CD4-positive, alpha-beta T cell (primary cell): ENCODE data around the gene BCAS1. TPM values are rescaled to one million over a fixed set of nuclear protein-coding genes. Genes with fewer than 3 reads are reported as not detected.

Experiments
- ATAC-seq: fragments of 200-7000 bp; cut with Tn5 transposase; one replicate; pipeline ENCODE4 v1.10.0; 2022; ENCODE audit warnings: mild to moderate bottlenecking; ENCODE audit not compliant: poor library complexity
- CTCF ChIA-PET: fragments of 350-600 bp; sonication (Branson Sonifier 250); formaldehyde crosslinking; loops from one replicate; lab custom pipeline; 2021; ENCODE audit warnings: antibody characterized with exemption, inconsistent platforms; lab: Charles Lee
- POLR2A ChIA-PET: fragments of 350-600 bp; sonication (Branson Sonifier 250); formaldehyde crosslinking; loops from one replicate; lab custom pipeline; 2021; ENCODE audit warnings: antibody characterized with exemption, inconsistent platforms; lab: Charles Lee
- DNase-seq, 14 experiments: peaks; one replicate each; pipeline ENCODE4 v3.0.0-alpha.2; 2013 to 2020; ENCODE audit warnings: mixed read lengths in 2 of 14
- H3K27ac ChIP-seq, 2 donors: one replicate each; pipeline versions ENCODE4 v1.5.1 to v1.7.0; 2013; ENCODE audit warnings: low read length in 2 of 2, low read depth in 1 of 2, mild to moderate bottlenecking in 1 of 2
- H3K27me3 ChIP-seq, 2 experiments: 1 replicate in 1 of 2; 2 replicates in 1 of 2; pipeline versions ENCODE4 v1.6.1 to v1.7.0; 2013; ENCODE audit warnings: low read length in 2 of 2, control low read depth in 1 of 2, mild to moderate bottlenecking in 1 of 2, moderate library complexity in 1 of 2; ENCODE audit not compliant: insufficient read depth in 2 of 2, control insufficient read depth in 1 of 2
- H3K36me3 ChIP-seq: one replicate; pipeline ENCODE4 v1.6.1; 2013; ENCODE audit warnings: low read length, control low read depth; ENCODE audit not compliant: insufficient read depth
- H3K4me1 ChIP-seq: one replicate; pipeline ENCODE4 v1.6.1; 2013; ENCODE audit warnings: low read length, control low read depth; ENCODE audit not compliant: insufficient read depth
- H3K4me3 ChIP-seq: one replicate; pipeline ENCODE4 v1.5.1; 2013; ENCODE audit warnings: mild to moderate bottlenecking, low read length, moderate library complexity
- H3K9me3 ChIP-seq, 2 experiments: 1 replicate in 1 of 2; 2 replicates in 1 of 2; pipeline versions ENCODE4 v1.6.1 to v1.7.0; 2013; ENCODE audit warnings: low read length in 2 of 2, mild to moderate bottlenecking in 2 of 2, control low read depth in 1 of 2, moderate library complexity in 1 of 2; ENCODE audit not compliant: control insufficient read depth in 1 of 2, insufficient read depth in 1 of 2
- H3K27ac Mint-ChIP-seq: one replicate; pipeline ENCODE4 v1.8.0; 2020; ENCODE audit warnings: mixed read lengths
- H3K27me3 Mint-ChIP-seq: one replicate; pipeline ENCODE4 v1.8.0; 2021; ENCODE audit warnings: mixed read lengths
- H3K36me3 Mint-ChIP-seq: one replicate; pipeline ENCODE4 v1.8.0; 2021; ENCODE audit warnings: low read depth, mixed read lengths
- H3K4me1 Mint-ChIP-seq: one replicate; pipeline ENCODE4 v1.8.0; 2021; ENCODE audit warnings: low read depth, mixed read lengths
- H3K4me3 Mint-ChIP-seq: one replicate; pipeline ENCODE4 v1.8.0; 2020; ENCODE audit warnings: mild to moderate bottlenecking, mixed read lengths
- H3K9me3 Mint-ChIP-seq: one replicate; pipeline ENCODE4 v1.8.0; 2020; ENCODE audit warnings: mixed read lengths
- CTCF ChIP-seq: fragments of 200-600 bp; IDR thresholded peaks from one replicate; pipeline ENCODE4 v1.8.0; 2022; ENCODE audit warnings: antibody characterized with exemption, mild to moderate bottlenecking
- intact Hi-C, 2 experiments: fragments of 100-400 bp; cut with DNase I in 1 of 2; cut with micrococcal nuclease in 1 of 2; formaldehyde crosslinking; loops; one replicate each; pipeline versions ENCODE4 v1.15.1 to v1.9.0; 2023 to 2025; cut with DNase I, micrococcal nuclease
- total RNA-seq, 174 experiments: library from RNA in 2 of 174; stranded (reverse) in 2 of 174; gene quantifications; one replicate each; pipeline ENCODE4 v1.2.3 and lab custom pipeline; 2021 to 2026

BCAS1 gene
- total RNA-seq, 2 experiments from 2014 or later = 0.20 to 0.27 TPM

DNA sequence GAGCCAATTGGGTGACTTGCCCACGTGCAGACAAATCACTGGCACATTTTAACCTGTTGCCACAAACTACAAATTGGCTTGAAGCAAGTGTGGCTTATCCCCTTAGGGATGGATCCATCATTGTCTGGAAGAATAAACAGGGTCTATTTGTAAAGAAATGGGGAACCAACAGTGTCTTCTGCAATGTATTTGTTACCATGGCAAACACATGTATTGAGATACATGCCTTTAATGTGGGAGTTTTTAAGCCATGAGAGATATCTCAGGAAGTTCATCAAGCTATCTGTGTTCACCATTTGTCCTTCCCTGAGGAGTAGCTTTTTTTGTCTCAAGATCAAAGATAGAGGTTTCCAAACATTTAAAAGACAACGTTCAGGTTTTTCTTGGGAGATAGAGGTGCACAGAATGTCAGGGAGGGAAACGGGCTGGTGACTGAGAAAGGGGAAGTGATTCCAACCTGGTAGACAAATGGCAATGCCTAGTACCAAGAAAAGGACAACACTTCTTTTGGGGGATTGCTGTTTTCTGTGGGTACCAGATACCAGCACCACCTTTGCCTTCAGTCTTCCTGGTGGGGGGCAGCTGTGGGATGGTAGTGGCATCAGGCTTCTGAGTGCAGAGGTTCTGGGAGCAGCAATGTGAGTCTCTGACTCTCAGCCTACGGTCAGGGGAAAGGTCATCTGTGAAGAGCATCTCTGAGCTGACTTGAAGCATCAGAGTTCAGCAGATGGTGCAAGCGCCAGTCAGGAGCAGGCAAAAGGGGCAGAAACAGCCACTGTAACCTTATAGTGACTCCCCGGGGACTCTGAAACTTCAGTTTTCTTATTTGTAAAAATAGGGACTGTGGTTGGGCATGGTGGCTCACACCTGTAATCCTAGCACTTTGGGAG is 20.1 kb upstream of the BCAS1 start:
- H3K4me3 ChIP-seq = no peak overlapping the region
- ChIA-PET CTCF (interaction anchor here (1.3 kb wide), 1 partner anchor 20 kb away, joined by 3 read pairs; no protein-coding TSS in a partner anchor), POLR2A (no interaction called here)
- no peaks in the 10 kb centered on the region for H3K9me3 ChIP-seq
- H3K9me3 Mint-ChIP-seq = no peaks in the 10 kb centered on the region
- DNase-seq (no peak), ATAC-seq (no peak)
- peaks cover 11% of the 10 kb centered on the region for H3K27me3 Mint-ChIP-seq
- TF ChIP-seq CTCF = no peak
- H3K36me3 ChIP-seq = no peaks in the 10 kb centered on the region
- no peak overlapping the region for H3K27ac ChIP-seq
- H3K4me3 Mint-ChIP-seq = no peak overlapping the region
- H3K4me1 ChIP-seq = no peaks in the 10 kb centered on the region
- H3K27ac Mint-ChIP-seq = no peak overlapping the region
- no peaks in the 10 kb centered on the region for H3K27me3 ChIP-seq
- no peaks in the 10 kb centered on the region for H3K4me1 Mint-ChIP-seq
- intact Hi-C loops = no loop called here
- no peaks in the 10 kb centered on the region for H3K36me3 Mint-ChIP-seq

- intact Hi-C loops = no loop called here
- Histone ChIP-seq H3K36me3 (no peaks in the 10 kb centered on the region), H3K27me3 (no peaks in the 10 kb centered on the region), H3K4me1 (no peaks in the 10 kb centered on the region), H3K27ac (no peak overlapping the region), H3K9me3 (no peaks in the 10 kb centered on the region), H3K4me3 (no peak overlapping the region)
- Mint-ChIP-seq H3K4me3 (no peak overlapping the region), H3K9me3 (no peaks in the 10 kb centered on the region), H3K27me3 (peaks cover 8% of the 10 kb centered on the region), H3K27ac (no peak overlapping the region), H3K4me1 (no peaks in the 10 kb centered on the region), H3K36me3 (no peaks in the 10 kb centered on the region)
- POLR2A ChIA-PET = no interaction called here
- CTCF ChIA-PET = no interaction called here
- no peak for DNase-seq
- no peak for TF ChIP-seq CTCF
- no peak for ATAC-seq
Measured at GRCh38 chr20:54088430-54088829, 18.0 kb upstream of the BCAS1 start.

- peaks cover 2% of the 10 kb centered on the region for H3K4me1 Mint-ChIP-seq
- H3K27ac Mint-ChIP-seq = no peak overlapping the region
- Histone ChIP-seq H3K9me3 (no peaks in the 10 kb centered on the region), H3K36me3 (no peaks in the 10 kb centered on the region), H3K27ac (no peak overlapping the region), H3K4me1 (no peaks in the 10 kb centered on the region), H3K27me3 (no peaks in the 10 kb centered on the region), H3K4me3 (no peak overlapping the region)
- ATAC-seq (no peak), DNase-seq (no peak)
- no peaks in the 10 kb centered on the region for H3K9me3 Mint-ChIP-seq
- H3K4me3 Mint-ChIP-seq = no peak overlapping the region
- intact Hi-C loops = no loop called here
- ChIA-PET POLR2A (no interaction called here), CTCF (no interaction called here)
- no peaks in the 10 kb centered on the region for H3K36me3 Mint-ChIP-seq
- no peak for TF ChIP-seq CTCF
- peaks cover 8% of the 10 kb centered on the region for H3K27me3 Mint-ChIP-seq
Measured at GRCh38 chr20:54086507-54087039, 16.2 kb upstream of the BCAS1 start.
